ENCODE data around the gene FAF1.

DNA sequence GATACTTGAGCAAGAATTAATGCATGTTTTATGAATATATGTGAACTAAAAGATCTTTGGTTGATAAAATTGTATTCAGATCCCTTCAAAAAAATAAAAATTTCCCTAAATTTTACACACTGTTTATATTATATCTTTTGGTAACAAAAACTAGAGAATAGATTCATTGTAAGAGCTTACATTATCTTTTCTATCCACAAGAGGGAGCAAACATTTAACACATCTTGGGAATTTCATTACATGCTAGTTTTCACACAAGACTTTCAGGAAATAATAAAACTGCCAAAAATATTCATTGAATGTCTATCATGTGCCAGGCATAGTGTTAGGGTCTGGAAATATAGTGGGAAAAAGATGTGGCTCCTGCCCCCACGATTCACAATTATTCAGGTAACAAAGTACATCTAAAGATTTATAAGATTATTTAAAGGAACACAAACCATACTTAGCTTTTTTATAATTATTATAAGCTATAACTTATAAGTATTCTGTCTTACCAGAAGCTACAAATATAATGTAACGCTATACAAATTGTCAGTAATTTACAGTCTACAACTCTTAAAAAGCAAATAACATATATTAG lies 30.6 kb downstream of the FAF1 start:
- TF ChIP-seq, protein P1, sequence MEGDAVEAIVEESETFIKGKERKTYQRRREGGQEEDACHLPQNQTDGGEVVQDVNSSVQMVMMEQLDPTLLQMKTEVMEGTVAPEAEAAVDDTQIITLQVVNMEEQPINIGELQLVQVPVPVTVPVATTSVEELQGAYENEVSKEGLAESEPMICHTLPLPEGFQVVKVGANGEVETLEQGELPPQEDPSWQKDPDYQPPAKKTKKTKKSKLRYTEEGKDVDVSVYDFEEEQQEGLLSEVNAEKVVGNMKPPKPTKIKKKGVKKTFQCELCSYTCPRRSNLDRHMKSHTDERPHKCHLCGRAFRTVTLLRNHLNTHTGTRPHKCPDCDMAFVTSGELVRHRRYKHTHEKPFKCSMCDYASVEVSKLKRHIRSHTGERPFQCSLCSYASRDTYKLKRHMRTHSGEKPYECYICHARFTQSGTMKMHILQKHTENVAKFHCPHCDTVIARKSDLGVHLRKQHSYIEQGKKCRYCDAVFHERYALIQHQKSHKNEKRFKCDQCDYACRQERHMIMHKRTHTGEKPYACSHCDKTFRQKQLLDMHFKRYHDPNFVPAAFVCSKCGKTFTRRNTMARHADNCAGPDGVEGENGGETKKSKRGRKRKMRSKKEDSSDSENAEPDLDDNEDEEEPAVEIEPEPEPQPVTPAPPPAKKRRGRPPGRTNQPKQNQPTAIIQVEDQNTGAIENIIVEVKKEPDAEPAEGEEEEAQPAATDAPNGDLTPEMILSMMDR (IDR thresholded peaks at IDR 0.05): peak; percentile 40 to 56 (median 50)
- TF ChIP-seq EP300 (IDR thresholded peaks at IDR 0.05): no peak

Measured in tibial nerve (tissue), 4 donors.